Activated T-helper 1 cell treated with anti-CD3 and anti-CD28 coated beads, Interleukin-2, amount 50 U/mL, for 16 hours (primary cell): ENCODE measurements around the gene MEI1.
"Not testable (repeated sequence)": the region's sequence is repeated elsewhere in the genome, so short reads cannot be mapped to it uniquely, and the experiment has no call there.

Source experiments
- DNase-seq, 2 donors: peaks; one replicate each; pipeline ENCODE4 v3.0.0-alpha.2; 2020; ENCODE audit warnings: low read depth in 1 of 2, low spot score in 1 of 2

MEI1 gene

GRCh38 chr22:41682033-41682807, 17.1 kb upstream of the MEI1 start:
- DNase-seq: peak; percentile 73 to 77

- DNase-seq: no peak
These were observed 16.3 kb upstream of the MEI1 start for GRCh38 chr22:41683052-41683451.

- DNase-seq: no peak
These were observed 15.7 kb upstream of the MEI1 start for GRCh38 chr22:41683616-41684015.

- no peak for DNase-seq
These were observed 15.1 kb upstream of the MEI1 start for GRCh38 chr22:41684194-41684593.

- DNase-seq: not testable (repeated sequence)
These were observed 12.4 kb upstream of the MEI1 start for GRCh38 chr22:41686890-41687289.

- DNase-seq: no peak
These were observed 11.4 kb upstream of the MEI1 start for GRCh38 chr22:41687901-41688364.

GRCh38 chr22:41688365-41689211, 10.7 kb upstream of the MEI1 start, which contains the start of gene SNU13:
TSS of gene SNU13 (minus strand) at chr22:41688867. CDS start at chr22:41688796, 71 bp downstream.
- DNase-seq: peak; percentile 87 to 88

- no peak for DNase-seq
These were observed 8.8 kb upstream of the MEI1 start for GRCh38 chr22:41690476-41690875.

- no peak for DNase-seq
These were observed 4.1 kb upstream of the MEI1 start for GRCh38 chr22:41695211-41695610.

- no peak for DNase-seq
These were observed 2.6 kb upstream of the MEI1 start for GRCh38 chr22:41696703-41697102.

GRCh38 chr22:41697126-41697775, 2.1 kb upstream of the MEI1 start:
- DNase-seq: peak; percentile 85 to 98

GRCh38 chr22:41700108-41700364, 733 bp downstream of the MEI1 start:
- no peak for DNase-seq

- DNase-seq: no peak
These were observed 3.5 kb downstream of the MEI1 start for GRCh38 chr22:41702763-41703162.

GRCh38 chr22:41709341-41709740, 10.0 kb downstream of the MEI1 start:
- DNase-seq: no peak

- DNase-seq: no peak
These were observed 13.7 kb downstream of the MEI1 start for GRCh38 chr22:41713004-41713403.

- DNase-seq: no peak
These were observed 23.2 kb downstream of the MEI1 start for GRCh38 chr22:41722496-41722895.

- DNase-seq: no peak
These were observed 26.3 kb downstream of the MEI1 start for GRCh38 chr22:41725510-41726110.

- DNase-seq: no peak
These were observed 32.3 kb downstream of the MEI1 start for GRCh38 chr22:41731609-41732008.

- no peak for DNase-seq
These were observed 32.9 kb downstream of the MEI1 start for GRCh38 chr22:41732096-41732772.

GRCh38 chr22:41733241-41733640, 33.9 kb downstream of the MEI1 start:
- not testable (repeated sequence) for DNase-seq

- DNase-seq: no peak
These were observed 40.3 kb downstream of the MEI1 start for GRCh38 chr22:41739576-41739975.
